Right forelimb (tissue), 1 donor: ENCODE data around the gene COL19A1.

Experiments used
- DNase-seq: peaks from one replicate; pipeline ENCODE4 v3.0.0-alpha.2; 2018

The COL19A1 gene

GRCh38 chr6:70180901-70181599 is 314.7 kb downstream of the COL19A1 start:
- DNase-seq = no peak

- DNase-seq = no peak
Observed at GRCh38 chr6:70183538-70183937, 317.2 kb downstream of the COL19A1 start.

DNA sequence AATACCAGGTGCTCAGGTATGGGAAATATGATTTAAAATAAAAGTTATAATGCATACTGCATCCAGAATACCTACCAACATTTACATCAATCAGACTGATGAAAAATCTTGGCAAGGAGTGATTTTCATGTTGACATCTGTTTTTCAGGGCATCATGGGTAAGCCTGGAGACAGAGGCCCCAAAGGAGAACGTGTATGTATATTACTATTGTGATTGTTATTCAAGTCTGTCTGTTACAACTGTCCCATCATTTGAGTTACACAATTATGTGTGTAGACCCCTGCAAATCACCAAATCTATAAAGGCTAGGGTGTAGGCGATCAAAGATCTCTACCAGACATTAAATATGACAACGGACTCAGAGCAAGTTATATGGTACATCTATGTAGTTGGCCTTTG is 318.4 kb downstream of the COL19A1 start:
- no peak for DNase-seq

DNA sequence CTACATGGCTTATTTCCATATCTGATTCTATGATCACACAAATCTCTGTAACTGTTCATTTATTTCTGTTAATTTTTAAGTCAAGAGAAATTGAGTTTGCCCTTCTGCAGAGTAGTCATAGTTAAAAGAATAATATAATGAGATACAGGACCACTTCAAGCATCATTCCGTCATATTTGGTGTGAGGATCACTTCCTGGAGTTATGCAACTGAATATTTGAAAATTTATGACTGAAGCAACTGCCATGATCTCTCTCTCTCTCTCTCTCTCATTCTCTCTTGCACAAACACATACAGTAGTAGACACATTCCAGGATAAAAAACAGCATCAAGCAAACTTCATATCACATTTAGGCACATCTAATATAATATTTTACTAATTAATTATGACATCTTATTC is 320.1 kb downstream of the COL19A1 start:
- DNase-seq = no peak

GRCh38 chr6:70188202-70188601 is 321.8 kb downstream of the COL19A1 start:
- DNase-seq = no peak

- DNase-seq = no peak
Observed at GRCh38 chr6:70194421-70194820, 328.1 kb downstream of the COL19A1 start.

- no peak for DNase-seq
Observed at GRCh38 chr6:70196531-70196930, 330.2 kb downstream of the COL19A1 start.

- DNase-seq = no peak
Observed at GRCh38 chr6:70198785-70199184, 332.4 kb downstream of the COL19A1 start.

DNA sequence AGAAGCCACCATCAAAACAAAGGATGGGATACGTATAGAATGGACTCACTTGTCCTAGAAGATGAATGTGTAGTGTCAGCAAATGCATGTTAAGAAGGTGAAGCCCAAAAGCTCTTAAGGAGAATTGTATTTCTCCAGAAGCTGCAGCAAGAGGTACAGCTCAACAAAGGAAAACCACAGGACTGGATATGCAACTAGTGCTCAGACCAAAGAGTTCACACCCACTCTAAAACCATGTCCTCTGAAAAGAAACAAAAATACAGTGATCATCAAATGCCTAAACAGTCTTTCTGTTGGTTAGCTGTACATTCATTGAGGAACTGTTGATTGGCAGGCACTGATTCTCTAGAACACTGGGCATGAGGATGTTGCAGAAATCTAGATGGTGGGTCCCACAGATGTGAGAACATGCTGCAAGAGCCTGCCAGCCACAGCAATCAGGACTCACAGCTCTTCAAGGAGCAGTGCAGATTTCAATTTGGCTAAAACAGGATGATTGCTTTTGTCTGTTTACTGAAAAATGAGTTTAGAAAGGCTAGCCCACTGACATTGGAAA is 342.0 kb downstream of the COL19A1 start:
- no peak for DNase-seq

- no peak for DNase-seq
Observed at GRCh38 chr6:70210462-70210861, 344.1 kb downstream of the COL19A1 start.

- no peak for DNase-seq
Observed at GRCh38 chr6:70215460-70216108, 349.2 kb downstream of the COL19A1 start.

DNA sequence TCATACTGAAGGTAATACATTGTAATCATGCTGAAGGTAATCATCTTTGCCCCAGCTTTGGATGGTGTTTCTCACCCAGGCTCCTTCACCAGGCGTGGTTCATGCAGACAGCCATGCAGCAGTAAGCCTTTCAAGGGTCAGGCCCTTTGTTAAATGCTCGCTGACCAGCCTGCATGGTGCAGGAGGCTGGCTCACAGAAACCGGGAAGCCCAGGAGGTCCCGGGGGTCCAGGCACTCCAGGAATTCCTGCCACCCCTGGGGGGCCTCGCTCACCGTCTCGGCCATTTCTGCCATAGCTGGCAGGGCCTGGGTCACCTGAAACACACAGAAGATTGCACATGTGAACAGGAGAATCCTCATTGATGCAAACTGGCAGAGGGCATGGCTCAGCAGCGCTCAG is 350.4 kb downstream of the COL19A1 start:
- DNase-seq = no peak

- DNase-seq = no peak
Observed at GRCh38 chr6:70219943-70220613, 353.7 kb downstream of the COL19A1 start.

GRCh38 chr6:70221025-70221714 is 354.8 kb downstream of the COL19A1 start:
- no peak for DNase-seq

- DNase-seq = no peak
Observed at GRCh38 chr6:70221715-70222438, 355.5 kb downstream of the COL19A1 start.

- no peak for DNase-seq
Observed at GRCh38 chr6:70222439-70222749, 356.0 kb downstream of the COL19A1 start.

DNA sequence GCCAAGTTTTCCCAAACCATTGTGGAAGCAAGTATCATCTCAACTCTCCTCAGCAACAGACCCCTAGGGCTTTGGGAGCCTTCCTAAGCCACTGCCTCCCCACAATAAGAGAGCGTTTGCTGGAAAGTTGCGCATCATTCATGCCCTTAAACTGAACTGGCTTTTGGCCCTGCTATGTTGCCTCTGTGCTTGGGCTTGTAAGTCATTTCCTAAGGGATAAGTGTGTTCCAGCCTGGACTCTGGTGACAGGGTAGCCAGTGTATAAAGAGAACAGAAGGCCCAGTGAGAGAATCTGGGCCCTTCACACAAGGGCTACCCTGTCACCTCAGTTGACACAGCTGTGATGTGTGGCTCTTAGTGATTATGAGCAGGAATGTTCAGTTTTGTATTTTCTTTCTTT is 358.7 kb downstream of the COL19A1 start:
- no peak for DNase-seq

DNA sequence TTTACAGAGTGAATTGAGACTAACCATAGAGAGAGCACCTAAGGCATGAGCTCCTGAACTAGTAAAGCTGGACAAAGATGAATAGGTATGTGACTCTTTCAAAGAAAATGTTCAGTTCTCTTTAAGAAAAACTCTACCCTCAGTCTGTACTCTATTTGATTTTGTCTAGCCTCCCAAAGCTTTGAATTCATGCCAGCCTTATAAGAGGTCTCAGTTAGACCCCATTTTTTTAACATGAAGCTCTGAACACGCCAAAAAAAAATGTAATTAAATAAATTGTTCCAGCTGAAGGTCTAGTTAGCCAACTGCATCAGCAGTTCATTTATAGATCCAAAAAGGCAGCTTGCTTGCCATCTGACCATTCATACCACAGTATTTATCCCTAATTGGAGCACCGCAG is 365.0 kb downstream of the COL19A1 start:
- DNase-seq = no peak

DNA sequence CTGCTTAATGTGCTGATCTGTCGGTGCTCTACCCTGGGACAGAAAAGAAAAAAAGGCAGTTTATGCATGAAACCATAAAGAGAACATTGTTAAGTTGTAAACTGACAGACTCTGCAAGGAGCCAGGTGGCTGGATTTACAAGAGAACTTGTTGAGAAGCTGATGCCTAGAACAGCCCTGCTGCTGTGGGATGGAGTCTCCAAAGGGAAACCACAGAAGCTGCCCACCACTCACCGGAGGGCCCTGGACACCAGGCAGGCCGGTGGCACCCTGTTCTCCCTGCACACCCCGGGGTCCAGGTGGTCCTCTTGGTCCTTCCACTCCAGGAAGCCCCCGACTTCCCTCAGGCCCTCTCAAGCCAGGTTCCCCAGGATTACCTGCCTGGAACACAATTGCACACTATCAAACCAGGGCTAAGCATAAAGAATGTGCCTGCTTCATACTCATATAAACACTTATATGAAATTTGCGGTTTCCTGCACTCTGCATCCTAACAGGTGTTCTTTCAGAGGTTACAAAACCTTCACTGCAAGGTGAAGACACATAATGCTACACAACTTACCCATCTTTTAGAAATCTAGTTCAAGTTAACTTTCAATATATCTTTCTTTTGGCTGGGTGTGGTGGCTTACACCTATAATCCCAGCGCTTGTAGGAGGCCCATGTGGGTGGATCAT is 368.3 kb downstream of the COL19A1 start:
- DNase-seq = no peak

GRCh38 chr6:70236343-70236742 is 370.0 kb downstream of the COL19A1 start:
- DNase-seq = no peak

DNA sequence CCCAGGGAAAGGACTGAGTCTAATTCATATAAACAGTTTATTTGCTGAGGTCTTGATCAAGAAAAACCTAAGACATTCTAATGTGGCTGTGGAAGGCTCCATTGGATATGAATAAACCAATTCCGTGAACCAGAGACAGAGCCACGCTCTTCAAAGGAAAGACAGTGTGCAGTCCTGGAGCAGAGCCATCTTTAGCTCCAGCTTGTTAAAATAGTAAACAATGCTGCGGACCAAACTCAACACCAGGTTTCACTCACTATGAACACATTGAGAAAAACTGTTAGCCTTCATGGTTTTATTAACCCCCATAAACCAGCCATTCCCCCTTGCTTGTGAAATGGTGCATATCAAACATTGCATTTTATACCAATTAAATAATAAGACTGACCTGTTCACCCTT is 374.7 kb downstream of the COL19A1 start:
- DNase-seq = no peak

- DNase-seq = no peak
Observed at GRCh38 chr6:70241991-70242420, 375.6 kb downstream of the COL19A1 start.
